ENCODE results near the gene RABGAP1L. TPM values are rescaled to one million over a fixed set of nuclear protein-coding genes. Genes with fewer than 3 reads are reported as not detected.

RABGAP1L gene
- polyA plus RNA-seq, 1 donor (not counting 4 experiments of a cell fraction or from before 2014, with no cell fraction given), result 24.2 TPM

- H3K4me2 ChIP-seq (ENCODE audit: control insufficient read depth, extremely low read depth, insufficient read depth, low read depth, low read length), result no peak overlapping the region
- no peak overlapping the region for H3K9ac ChIP-seq (ENCODE audit: control insufficient read depth, extremely low read depth, insufficient read depth, low read length)
- dilution Hi-C loops (cut with MboI; ENCODE audit: extremely low pct_ligation_motif_present, low sequenced_read_pairs), result no loop called here
- no peak overlapping the region for H3K27ac ChIP-seq (ENCODE audit: control insufficient read depth, insufficient read depth, low read length)
- no peaks in the 10 kb centered on the region for H3K79me2 ChIP-seq (ENCODE audit: control insufficient read depth, insufficient read depth, low read length)
- TF ChIP-seq EZH2 (IDR thresholded peaks at IDR 0.05; ENCODE audit: low read length) (no peak), CTCF (optimal IDR thresholded peaks at IDR 0.05 in 1 of 3, IDR thresholded peaks at IDR 0.05 in 1 of 3, conservative IDR thresholded peaks at IDR 0.05 in 1 of 3; ENCODE audit: extremely low read depth in 1 of 3, insufficient read depth in 2 of 3, low read length in 3 of 3) (no peak)
- H2AFZ ChIP-seq (ENCODE audit: control insufficient read depth, low read length), result no peak overlapping the region
- H3K4me1 ChIP-seq (ENCODE audit: control insufficient read depth, extremely low read depth, insufficient read depth, low read length), result no peaks in the 10 kb centered on the region
- DNase-seq (ENCODE audit: low read depth, low spot score) (no peak), FAIRE-seq (no peak)
- H3K9me1 ChIP-seq (ENCODE audit: control insufficient read depth, extremely low read depth, insufficient read depth, low read length), result no peaks in the 10 kb centered on the region
- H3K4me3 ChIP-seq (ENCODE audit: control insufficient read depth in 2 of 3, extremely low read depth in 1 of 3, insufficient read depth in 2 of 3, low read depth in 1 of 3, low read length in 3 of 3), result no peak overlapping the region
- no peaks in the 10 kb centered on the region for H3K27me3 ChIP-seq (ENCODE audit: control insufficient read depth, extremely low read depth, insufficient read depth, low read length)
- no peaks in the 10 kb centered on the region for H4K20me1 ChIP-seq (ENCODE audit: control insufficient read depth, extremely low read depth, insufficient read depth, low read length)
- H3K36me3 ChIP-seq (ENCODE audit: control insufficient read depth in 2 of 2, extremely low read depth in 1 of 2, insufficient read depth in 2 of 2, low read length in 2 of 2), result peaks cover 3% of the 10 kb centered on the region in 2 experiments
- H3K9me3 ChIP-seq (ENCODE audit: control insufficient read depth, low read depth, low read length), result no peaks in the 10 kb centered on the region
Observed at GRCh38 chr1:174399211-174399610, 239.9 kb downstream of the RABGAP1L start.

- Histone ChIP-seq H3K9me3 (ENCODE audit: control insufficient read depth, low read depth, low read length) (no peaks in the 10 kb centered on the region), H3K27ac (ENCODE audit: control insufficient read depth, insufficient read depth, low read length) (no peak overlapping the region), H3K4me3 (ENCODE audit: control insufficient read depth in 2 of 3, extremely low read depth in 1 of 3, insufficient read depth in 2 of 3, low read depth in 1 of 3, low read length in 3 of 3) (no peak overlapping the region), H3K4me2 (ENCODE audit: control insufficient read depth, extremely low read depth, insufficient read depth, low read depth, low read length) (no peak overlapping the region), H4K20me1 (ENCODE audit: control insufficient read depth, extremely low read depth, insufficient read depth, low read length) (no peaks in the 10 kb centered on the region), H3K9ac (ENCODE audit: control insufficient read depth, extremely low read depth, insufficient read depth, low read length) (no peak overlapping the region), H2AFZ (ENCODE audit: control insufficient read depth, low read length) (no peak overlapping the region), H3K4me1 (ENCODE audit: control insufficient read depth, extremely low read depth, insufficient read depth, low read length) (peaks cover 3% of the 10 kb centered on the region), H3K36me3 (ENCODE audit: control insufficient read depth in 2 of 2, extremely low read depth in 1 of 2, insufficient read depth in 2 of 2, low read length in 2 of 2) (peaks cover 3% of the 10 kb centered on the region in 2 experiments), H3K27me3 (ENCODE audit: control insufficient read depth, extremely low read depth, insufficient read depth, low read length) (no peaks in the 10 kb centered on the region), H3K9me1 (ENCODE audit: control insufficient read depth, extremely low read depth, insufficient read depth, low read length) (no peaks in the 10 kb centered on the region), H3K79me2 (ENCODE audit: control insufficient read depth, insufficient read depth, low read length) (no peaks in the 10 kb centered on the region)
- no peak for TF ChIP-seq CTCF (optimal IDR thresholded peaks at IDR 0.05 in 1 of 3, IDR thresholded peaks at IDR 0.05 in 1 of 3, conservative IDR thresholded peaks at IDR 0.05 in 1 of 3; ENCODE audit: extremely low read depth in 1 of 3, insufficient read depth in 2 of 3, low read length in 3 of 3)
- TF ChIP-seq EZH2 (IDR thresholded peaks at IDR 0.05; ENCODE audit: low read length), result no peak
- FAIRE-seq, result no peak
- no peak for DNase-seq (ENCODE audit: low read depth, low spot score)
- dilution Hi-C loops (cut with MboI; ENCODE audit: extremely low pct_ligation_motif_present, low sequenced_read_pairs), result no loop called here
Observed at GRCh38 chr1:174401075-174401474, 241.8 kb downstream of the RABGAP1L start.

All from keratinocyte (primary cell).